Glomerular visceral epithelial cell (primary cell): ENCODE data around the gene NEB.
"Not testable (repeated sequence)": the region's sequence is repeated elsewhere in the genome, so short reads cannot be mapped to it uniquely, and the experiment has no call there.

Experiments used
- DNase-seq: peaks from one replicate; pipeline ENCODE4 v3.0.0-alpha.2; 2016; ENCODE audit errors: extremely low spot score

The NEB gene

DNA sequence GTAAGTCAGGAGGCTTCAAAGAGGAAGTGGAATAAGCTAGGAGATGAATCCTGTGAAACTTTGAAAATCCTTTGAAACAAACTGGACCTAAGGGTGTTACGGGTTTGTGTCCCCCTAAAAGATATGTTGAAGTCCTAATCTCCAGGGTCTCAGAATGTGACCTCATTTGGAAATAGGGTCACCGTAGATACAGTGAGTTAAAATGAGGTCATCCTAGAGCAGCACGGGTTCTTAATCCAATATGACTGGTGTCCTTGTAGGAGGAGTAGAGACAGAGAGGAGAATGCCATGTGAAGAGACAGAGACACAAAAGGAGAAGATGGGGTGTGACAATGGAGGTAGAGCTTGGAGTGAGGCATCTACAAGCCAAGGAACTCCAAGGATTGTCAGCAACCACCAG, 26.9 kb upstream of the NEB start:
- DNase-seq = no peak

DNA sequence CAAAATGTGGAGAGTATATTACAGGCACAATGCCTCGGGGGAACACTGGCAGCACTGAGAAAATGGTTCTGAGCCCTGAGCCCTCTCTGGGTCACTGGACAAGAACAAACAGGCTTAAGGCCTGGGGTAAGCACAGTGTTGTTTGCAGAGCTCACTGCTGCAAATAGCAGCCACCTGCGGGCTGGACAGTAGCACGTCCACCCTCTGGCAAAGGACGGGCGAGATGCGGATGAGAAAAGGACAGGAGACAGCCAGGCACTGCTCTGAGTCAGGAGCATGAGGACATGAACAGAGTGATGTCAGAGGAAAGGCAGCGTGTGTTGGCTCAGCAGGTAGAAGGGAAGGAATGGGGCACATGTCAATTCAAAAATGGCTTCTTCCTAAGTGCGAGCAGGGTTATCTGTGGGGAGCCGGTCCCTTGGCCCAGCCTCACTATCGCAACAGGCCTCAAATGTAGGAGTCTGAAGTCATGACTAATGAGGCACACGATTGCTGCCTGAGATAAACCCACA, 25.9 kb upstream of the NEB start:
- DNase-seq = no peak

DNA sequence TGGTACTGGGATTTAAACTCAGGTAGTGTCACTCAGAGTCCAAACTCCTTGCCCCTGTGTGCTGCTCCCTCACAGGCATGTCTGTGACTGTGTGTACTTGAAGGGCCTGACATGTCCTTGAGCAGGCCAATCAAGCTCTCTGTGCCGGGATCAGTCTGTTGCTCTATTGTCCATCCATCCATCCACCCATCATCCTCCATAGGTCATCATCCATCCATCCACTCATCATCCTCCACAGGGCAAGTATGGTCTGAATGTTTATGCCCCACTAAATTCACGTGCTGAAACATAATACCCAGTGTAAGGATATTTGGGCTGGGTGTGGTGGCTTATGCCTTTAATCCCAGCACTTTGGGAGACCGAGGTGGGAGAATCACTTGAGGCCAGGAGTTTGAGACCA, 24.5 kb upstream of the NEB start:
- no peak for DNase-seq

DNA sequence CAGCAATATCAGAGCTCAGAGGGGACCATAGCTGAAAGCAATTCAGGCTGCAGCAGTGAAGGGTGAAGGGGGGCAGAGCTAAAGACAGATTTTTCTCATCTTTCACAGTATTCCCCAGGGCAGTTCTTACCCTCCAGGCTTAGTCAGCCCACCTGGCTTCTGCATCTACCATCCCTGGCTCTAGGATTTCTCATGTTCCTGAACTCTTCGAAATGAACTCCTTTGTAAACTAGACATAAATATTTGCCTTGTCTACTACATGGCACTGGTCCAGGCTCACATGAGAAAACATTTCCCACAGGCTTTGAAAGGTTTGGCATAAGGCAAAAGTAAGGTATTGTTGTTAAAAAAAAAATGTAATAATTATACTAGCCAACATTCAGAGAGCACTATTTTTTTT, 23.6 kb upstream of the NEB start:
- DNase-seq = no peak

DNA sequence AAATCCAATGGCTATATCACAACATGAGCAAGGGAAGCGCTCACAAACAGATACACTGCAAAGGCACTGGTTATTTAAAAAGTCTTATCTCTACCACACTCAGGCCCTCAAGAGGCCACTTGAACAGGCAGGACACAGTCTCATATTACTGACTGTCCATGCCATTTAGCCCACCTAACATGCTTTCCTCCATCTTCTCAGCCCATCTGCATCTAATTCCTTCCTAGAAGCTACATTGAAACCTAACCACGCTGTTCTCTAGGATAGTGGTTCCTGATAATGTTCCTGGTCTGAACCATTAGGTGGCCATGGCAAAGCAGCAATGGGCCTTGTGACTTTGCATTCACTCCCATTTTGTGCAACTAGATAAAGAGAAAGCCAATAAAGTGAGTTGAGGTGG, 22.5 kb upstream of the NEB start:
- DNase-seq = no peak

DNA sequence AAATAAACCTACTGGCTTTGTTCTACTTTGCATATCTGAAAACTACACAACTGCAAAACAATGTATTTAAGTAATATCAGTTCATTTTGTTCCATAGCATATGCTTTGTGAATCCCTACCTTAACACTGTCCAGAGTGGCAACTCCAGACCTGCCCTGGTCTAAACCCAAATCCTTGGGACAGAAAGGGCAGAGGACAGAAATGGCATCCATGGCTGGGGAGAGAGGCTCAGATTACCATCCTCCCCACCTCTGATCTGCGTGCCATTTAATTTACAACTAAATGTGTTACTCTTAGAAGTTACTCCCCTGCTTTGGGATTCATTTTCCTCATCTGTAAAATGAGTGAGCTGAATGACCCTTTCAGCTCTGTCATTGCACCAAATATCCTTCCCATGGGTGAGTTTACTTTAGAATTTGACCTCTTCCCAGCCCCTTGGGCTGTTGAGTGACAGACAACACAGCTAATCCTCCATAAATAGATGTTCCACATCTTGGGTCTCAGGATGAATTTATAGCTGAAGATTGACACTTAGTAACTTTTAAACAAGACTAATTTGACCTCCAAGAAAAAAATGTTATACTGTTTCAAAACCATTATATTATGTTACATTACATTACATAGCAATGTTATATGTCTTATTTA, 20.1 kb upstream of the NEB start:
- DNase-seq = no peak

DNA sequence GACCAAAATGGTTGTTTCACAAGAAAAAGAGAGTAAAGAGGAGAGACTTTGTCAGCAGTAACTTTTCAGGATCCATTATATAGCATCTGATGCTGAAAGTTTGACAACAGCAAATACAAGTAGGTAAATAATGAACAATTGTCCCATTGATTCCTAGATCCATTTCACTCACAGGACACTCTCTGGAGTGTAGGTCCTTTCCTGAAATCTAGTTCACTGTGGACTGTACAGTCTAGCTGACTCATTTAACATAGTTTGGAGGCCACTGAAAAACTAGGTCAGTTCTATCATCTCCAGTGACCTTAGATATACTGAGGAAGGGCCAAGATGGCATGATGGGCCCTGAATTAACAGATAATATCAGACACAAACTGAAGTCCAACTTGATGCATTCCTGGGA, 19.3 kb upstream of the NEB start:
- no peak for DNase-seq

DNA sequence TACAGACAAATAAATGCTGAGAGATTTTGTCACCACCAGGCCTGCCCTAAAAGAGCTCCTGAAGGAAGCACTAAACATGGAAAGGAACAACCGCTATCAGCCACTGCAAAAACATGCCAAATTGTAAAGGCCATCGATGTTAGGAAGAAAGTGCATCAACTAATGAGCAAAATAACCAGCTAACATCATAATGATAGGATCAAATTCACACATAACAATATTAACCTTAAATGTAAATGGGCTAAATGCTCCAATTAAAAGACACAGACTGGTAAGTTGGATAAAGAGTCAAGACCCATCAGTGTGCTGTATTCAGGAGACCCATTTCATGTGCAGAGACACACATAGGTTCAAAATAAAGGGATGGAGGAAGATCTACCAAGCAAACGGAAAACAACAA, 11.0 kb upstream of the NEB start:
- DNase-seq = not testable (repeated sequence)

DNA sequence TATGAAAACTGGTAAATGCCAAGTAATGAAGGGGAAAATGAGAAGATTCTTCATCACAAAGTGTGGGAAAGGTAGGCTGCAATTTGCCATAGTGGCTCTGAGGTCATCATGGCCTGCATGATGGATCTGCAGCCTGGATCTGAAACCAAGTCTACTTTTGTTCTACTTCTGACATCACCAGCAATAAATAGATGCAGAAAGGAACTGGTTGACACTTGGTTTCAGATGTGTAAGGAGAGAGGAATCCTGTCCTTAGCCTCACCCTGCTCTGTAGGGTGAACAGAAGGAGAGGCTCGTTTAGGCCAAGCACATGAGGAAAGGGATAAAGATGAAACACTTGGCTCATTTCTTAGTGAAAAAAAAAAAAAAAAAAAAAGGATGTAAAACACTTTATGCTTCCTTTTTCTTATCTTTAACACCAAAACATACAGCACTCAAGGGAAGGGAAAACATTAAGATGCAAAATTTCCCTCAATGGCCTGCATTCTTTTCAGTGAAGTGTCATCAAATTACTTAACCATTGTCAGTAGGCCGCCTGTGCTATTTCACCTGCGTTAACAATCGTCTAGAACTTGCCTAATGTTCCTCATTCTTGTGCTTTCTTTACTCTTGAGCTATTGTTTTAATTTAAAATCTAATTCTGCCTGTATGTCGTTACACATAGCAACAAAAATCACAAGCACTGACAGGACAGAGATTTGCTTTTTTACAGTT, 3.9 kb downstream of the NEB start:
- DNase-seq = no peak

DNA sequence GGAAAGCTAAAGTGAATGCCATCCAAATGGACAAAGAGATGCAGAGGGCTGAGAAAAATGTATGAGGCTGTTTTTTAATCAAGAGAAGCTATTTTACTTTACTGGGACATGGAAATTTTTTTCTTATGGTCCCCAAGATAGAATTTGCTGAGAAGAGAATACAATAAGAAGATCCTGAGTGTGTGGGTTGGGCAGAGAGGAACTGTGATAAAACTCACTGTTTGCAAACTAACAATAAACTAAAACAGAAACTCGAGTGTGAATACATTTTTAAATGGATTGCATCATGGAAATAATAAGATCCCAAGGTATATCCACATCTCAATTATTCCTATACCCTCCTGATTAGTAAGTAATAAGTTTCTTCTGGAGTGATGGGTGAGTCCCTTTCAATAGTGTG, 4.4 kb downstream of the NEB start:
- no peak for DNase-seq

DNA sequence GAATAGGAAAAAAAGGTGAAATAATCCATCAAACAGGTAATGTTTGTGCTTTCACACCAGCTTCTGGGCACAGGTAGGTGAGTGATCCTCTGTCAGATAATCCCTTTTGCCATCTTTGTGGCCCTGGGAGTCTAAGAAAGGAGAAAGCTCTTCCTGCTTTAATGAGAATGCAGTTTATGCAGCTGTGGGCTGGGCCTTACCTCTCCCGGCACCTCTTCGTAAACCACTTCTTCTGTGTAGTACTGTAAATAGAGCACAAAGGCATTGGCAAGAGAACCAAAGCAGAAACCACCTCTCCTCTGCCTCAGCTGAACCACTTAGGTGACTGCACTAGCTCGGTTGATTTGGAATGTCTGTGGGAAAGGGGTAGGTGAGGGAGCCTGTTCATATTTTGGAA, 4.9 kb downstream of the NEB start:
- DNase-seq = no peak

DNA sequence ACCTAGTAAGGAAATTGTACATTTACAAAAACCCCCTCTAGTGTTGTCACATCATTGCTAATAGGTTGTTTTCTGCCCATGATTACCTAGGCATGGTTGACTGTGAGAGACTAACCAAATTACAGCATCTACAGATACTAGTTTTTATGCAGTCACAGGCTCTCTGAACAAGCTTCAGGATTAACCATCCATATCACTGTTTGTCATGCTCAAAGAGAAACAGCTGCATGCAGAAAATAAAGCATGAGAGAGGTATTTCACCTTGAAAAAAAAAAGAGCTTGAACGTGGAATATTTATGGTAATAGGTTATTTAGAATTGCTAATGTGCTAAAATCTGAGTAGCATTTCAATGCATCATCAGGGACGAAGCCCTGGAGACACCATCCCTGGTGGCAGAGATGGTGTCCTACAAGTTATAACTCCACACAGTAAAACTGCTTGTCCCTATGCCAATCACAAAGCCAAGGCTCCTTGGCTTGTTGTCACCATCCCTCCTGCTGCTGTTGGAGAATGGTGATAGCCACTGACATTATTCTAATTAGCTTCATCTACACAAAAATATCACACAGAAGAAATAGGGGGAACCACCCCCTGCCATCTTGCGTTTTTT, 5.4 kb downstream of the NEB start:
- no peak for DNase-seq

DNA sequence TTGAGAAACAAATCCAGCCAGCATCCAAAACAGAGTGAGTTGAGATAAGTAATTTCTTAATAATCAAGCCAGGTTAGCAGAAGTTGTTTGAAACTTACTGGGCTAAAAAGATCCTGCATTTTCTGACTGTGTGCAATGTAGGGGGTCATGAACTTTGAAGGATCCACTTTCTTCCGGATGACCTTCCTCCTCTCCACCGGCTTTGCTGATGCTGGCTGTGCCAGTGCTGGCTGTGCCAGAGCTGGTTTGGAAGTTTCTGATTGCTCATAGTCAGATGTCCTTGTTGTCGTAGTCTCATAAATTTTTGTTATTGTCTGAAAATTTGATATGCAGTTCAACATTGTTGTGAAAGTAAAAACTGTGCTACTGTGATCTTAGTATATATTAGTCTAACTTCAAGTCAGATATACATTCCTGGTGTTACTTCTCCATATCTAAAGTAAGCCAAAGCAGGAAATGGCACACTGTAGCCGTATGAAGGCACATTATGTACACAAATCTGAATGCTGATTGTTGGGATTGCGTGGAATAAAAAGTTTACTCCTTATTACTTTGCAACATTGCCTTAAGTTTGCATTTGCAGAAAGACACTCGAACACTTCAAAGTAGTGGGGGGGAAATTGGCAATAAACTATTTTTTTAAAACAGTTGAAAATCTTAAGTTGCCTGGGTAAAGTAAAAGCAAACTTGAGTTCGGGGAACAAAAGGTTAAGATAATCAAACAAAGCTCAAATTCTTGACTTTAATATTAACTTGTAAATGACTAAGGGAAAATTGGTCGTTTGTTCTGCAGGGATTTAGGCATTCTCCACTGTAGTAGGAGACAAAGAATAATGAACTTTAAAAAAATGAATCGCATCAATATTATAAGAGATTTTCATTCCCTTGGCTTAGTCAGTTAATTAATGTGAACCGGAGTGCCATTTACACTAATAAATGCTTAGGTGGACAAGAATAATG, 6.4 kb downstream of the NEB start:
- DNase-seq = no peak

DNA sequence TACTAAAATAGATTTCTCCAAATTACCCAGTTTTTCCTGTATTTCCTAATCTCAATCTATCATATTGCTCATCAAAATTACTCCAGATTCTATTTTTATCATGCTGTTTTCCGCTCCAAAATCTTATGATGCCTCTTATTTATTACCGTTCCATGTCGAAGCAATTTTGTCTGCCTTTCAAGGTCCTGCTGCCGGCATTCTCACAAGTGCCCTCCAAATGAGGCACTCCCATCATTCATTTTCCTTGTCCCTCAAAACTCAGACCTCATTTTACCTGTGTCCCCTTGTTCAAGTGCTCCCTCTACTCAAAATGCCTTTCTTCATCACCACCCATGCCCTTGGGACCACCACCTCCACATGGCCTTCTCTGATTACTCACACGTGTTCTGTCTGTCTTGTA, 13.1 kb downstream of the NEB start:
- DNase-seq = no peak

DNA sequence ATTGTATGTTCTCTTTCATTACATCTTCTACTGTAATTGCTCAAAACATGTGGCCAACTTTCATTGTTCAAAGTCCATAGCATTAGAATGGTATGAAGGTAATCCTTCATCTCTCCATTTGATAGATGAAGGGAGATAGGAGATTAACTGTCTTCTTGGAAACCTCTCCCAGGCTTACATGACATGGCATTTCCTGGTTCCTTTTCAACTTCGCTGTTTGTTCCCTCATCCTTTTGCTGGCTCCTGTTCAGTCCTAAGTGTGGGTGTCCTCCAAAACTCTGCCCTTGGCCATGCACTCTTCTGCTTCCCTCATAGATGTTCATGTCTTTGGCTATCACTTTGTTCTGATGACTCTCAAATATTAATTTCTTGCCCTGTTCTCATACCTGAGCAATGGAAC, 13.8 kb downstream of the NEB start:
- no peak for DNase-seq

DNA sequence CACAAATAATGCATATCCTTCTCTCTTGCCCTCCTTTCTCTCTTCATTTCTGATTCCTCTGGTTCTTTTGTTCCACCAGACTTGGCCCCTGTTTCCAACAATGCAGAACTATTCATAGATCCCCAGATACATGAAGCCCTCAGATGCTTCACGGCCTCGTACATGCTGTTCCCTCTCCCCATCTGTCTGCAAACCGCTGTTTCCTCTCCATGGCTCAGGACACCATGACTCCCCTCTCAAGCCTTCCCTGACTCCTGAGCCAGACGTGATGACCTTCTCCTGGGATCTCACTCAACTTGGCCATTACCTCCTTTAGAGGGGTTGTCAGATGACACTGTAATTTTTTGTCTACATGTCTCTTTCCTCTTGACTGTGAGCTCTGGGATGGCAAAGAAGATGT, 15.5 kb downstream of the NEB start:
- no peak for DNase-seq

DNA sequence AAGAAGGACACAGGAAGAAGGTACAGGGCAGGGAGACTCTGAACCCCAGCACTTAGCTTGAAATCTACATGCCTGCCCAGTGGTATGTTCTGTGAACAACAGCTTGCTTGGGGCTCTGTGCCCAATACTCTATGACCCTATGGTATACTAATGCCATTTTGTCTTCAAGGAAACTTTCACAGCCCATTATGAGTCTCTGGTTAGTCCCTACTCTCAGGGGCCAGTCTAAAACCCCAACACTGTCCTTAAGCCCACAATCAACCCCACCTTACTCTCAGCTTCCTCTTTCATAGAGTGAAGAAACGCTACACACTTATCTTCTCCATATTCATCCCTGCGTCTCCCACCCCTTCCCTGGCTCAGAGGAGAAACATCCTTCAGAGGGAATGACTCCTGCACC, 16.0 kb downstream of the NEB start:
- DNase-seq = no peak

DNA sequence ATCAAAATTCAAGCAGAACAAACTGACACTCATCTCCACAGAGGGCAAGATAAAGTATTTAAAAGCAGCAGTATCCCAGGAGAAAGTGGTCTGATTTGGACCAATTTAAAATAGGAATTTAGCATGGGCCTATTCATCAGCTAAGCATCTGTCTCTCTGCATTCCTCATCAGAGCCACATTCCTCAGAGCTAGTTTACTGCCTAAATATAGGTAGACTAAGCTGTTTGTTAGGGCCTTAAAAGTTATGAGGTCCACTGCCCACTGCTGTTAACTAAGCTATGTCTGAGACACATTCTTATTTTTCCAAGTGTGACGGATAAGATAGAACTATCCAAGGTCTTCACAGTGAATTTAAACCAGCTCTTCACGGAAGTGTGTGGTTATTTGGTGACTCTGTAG, 17.6 kb downstream of the NEB start:
- peak; percentile 40 for DNase-seq

DNA sequence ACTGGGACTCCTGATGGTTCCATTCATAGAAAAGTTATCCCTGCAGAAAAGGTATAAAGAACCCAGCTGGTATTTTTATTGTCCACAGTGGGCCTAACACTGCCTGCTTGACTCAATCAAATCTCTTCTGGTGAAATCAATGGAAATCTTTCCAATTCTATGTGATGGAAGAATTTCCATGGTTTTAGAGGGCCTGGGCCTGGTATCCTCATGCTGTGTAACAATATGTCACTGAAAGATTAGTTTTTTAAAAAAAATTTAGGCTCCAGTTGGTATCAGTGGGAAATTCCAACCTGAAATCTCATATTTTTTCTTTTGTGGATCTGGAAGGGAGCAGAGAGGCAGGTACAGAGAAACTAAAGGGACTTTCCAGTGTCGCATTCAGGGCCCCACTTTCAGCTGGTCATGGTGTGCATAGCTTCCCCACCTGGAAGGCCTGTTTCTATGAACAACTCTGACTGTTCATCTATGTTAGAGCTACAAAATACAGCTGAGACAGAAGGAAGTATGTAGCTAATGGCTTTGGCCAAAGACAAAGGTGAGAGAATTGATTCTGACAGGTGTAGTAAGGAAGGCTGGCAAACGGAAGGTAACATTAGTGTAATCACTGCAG, 20.9 kb downstream of the NEB start:
- DNase-seq = no peak

DNA sequence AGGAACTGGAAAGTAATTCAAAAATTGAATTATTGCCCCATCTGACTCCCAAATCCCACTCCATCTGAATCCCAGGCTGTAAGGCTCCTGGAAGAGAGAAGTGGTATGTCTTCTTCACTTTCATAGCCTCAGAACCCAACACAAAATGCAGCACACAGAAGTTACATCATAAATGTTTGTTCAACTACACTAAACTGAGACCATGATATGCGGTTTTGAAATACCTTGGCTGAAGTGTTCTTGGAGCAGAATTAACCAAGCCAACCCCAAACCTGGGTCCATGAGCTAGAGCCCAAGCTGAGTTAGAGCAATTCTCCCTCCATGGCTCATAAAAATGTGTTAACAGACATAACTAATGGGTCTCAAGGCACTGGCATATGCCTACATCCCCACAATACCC, 23.3 kb downstream of the NEB start:
- DNase-seq = no peak

DNA sequence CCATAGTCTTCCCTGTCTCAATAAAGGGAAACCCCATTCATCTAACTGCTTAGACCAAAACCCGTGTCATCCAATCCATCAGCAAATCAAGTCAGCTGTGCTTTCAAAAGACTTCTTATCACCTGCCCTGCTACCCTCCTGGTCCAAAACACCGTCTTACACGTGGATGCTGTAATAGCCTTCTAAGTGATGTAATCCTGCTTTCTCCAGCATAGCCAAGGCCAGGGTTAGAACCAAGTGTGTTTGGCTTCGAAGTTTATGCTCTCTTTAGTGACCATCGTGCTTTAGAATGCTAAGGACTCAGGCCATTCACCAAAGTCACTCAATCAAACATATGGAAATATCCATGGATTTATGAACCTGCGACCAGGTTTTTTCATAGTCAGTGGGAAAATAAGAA, 25.5 kb downstream of the NEB start:
- no peak for DNase-seq

DNA sequence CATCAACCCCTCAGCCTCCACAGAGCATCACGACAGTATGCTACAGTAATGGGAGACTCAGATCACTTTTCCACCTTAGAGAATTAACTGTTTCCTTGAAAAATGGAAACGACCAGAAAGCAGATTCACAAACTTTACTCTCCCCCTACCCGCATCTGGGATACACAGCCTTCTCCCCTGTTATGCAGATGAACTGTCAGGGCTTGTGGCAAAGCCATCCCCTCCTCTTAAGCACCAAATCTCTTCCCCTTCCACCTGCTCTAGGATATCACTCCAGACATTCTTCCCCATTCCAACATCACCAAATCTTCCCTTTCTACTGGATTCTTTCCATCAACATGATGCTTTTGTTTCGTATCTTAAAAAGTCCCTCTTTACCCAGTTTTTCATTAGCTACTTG, 26.4 kb downstream of the NEB start:
- DNase-seq = no peak
